Activated CD8-positive, alpha-beta memory T cell treated with anti-CD3 and anti-CD28 coated beads, Interleukin-2, amount 10 ng/mL, durations not matched to agents 7 days and 5 days (primary cell): ENCODE measurements around the gene CYB5D1. TPM values are rescaled to one million over a fixed set of nuclear protein-coding genes. Genes with fewer than 3 reads are reported as not detected.

Source experiments
- ATAC-seq: fragments of 150-1000 bp; cut with Tn5 transposase; one replicate; pipeline ENCODE4 v1.10.0; 2021; ENCODE audit warnings: moderate library complexity
- CTCF ChIA-PET: fragments of 350-600 bp; sonication (Branson Sonifier 250); formaldehyde crosslinking; loops from one replicate; lab custom pipeline; 2021; ENCODE audit warnings: antibody characterized with exemption; lab: Charles Lee
- DNase-seq: peaks from one replicate; pipeline ENCODE4 v3.0.0-alpha.2; 2020
- H3K27ac Mint-ChIP-seq: one replicate; pipeline ENCODE4 v1.8.0; 2021; ENCODE audit warnings: mild to moderate bottlenecking, mixed read lengths
- H3K27me3 Mint-ChIP-seq: one replicate; pipeline ENCODE4 v1.8.0; 2021; ENCODE audit warnings: mixed read lengths
- H3K36me3 Mint-ChIP-seq: one replicate; pipeline ENCODE4 v1.8.0; 2021; ENCODE audit warnings: mild to moderate bottlenecking, mixed read lengths
- H3K4me1 Mint-ChIP-seq: one replicate; pipeline ENCODE4 v1.8.0; 2021; ENCODE audit warnings: mixed read lengths
- H3K4me3 Mint-ChIP-seq: one replicate; pipeline ENCODE4 v1.8.0; 2021; ENCODE audit warnings: mild to moderate bottlenecking, moderate library complexity, mixed read lengths
- H3K9me3 Mint-ChIP-seq: one replicate; pipeline ENCODE4 v1.8.0; 2022; ENCODE audit warnings: low read depth, mixed read lengths
- total RNA-seq, 2 experiments: library from RNA; stranded (reverse); gene quantifications; one replicate each; pipeline ENCODE4 v1.2.3, GENCODE V29; 2021

Gene CYB5D1
- total RNA-seq, 2 experiments from 2014 or later, result 6.4 to 8.2 TPM

DNA sequence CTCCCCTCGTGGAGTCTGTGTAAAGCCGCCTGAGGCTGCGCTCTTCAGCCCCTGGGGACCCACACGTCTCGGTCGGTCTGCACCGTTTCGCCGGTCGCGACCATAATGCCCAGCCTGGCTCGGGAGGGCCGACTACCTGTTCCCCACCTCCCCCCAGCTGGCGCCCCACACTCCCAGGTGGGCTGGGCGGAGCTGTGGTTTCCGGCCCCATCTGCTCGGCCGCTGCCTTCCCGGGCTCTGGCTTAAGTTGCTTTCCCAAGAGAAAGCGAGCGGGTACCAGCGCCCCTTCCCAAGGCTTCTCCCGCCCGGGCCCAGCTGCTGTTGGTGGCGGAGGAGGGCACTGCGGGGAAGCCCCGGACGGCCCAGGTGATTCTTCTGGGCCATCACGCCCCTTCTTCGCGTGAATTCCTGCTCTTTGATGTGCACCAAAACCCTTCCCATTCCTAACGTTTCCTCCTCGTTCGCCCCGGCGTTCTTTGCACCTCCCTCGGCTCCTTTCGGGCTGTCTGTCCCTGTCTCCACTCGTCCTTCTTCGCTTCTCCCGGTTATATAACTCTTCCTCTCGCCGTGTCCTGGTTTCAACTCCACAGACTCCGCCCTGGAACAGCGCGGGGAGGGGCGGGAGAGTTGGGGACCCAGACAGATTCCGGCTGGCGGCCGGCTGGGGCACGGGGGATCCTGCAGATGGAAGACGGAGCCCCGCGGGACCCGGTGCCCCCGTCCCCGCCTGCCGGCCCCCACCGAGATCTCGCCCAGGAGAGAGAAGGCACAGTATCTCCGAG is 21.8 kb upstream of the CYB5D1 start:
- Mint-ChIP-seq H3K27me3 (peaks cover 13% of the 10 kb centered on the region), H3K4me1 (peaks cover 56% of the 10 kb centered on the region), H3K36me3 (no peaks in the 10 kb centered on the region), H3K9me3 (no peaks in the 10 kb centered on the region), H3K4me3 (peak overlapping the region; percentile 77), H3K27ac (peak overlapping the region; percentile 58)
- no peak for DNase-seq
- CTCF ChIA-PET, result interaction anchor here (0.9 to 6.5 kb wide), 23 partner anchors 9 to 238 kb away, joined by 3 to 85 read pairs (median 7); partner anchors contain the start of genes CNTROB, CYB5D1, NAA38 and TRAPPC1
- no peak for ATAC-seq

DNA sequence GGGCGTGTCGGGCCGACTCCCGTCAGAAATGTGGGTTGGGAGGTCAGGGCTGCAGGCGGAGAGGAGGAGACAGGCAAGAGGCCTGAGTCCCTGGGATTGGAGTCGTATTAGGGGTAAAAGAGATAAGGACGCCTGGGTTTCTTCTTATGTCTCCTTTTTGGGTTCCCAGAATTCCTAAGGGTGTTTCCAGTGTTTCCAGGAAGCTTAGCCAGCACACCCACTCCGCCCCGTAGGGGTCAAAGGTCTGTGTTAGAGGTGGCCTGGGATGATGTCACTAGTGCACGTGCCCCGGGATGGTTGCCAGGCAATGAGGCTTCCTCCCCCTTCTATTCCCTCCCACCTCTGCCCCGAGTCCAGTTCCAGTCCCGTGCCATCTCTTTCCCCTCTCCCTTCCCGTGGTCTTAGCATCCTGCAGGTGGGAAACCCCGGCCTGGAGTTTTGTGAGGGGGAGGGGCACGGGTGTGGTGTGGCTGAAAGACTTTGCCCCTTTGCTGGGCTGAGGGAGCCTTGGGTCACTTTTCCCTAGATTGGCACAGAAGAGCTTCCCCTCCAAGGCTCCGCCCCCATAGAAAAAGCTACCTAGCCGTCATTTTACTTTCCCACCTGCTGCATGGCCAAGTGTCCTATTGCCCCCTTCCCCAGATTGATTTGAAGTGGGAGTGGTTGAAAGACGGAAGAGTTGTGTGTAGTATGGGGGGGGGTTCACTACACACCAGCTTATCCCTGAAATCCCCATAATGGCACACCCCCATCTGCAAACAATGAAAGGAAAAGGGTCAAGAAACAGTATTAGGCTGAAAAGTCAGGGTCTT is 21.0 kb upstream of the CYB5D1 start:
- peaks cover 9% of the 10 kb centered on the region for H3K27me3 Mint-ChIP-seq
- ATAC-seq (no peak), DNase-seq (peak; percentile 73)
- no peaks in the 10 kb centered on the region for H3K9me3 Mint-ChIP-seq
- H3K27ac Mint-ChIP-seq, result peak overlapping the region; percentile 50
- CTCF ChIA-PET, result interaction anchor here (0.6 to 6.5 kb wide), 8 partner anchors 8 to 153 kb away, joined by 3 to 85 read pairs (median 9); no protein-coding TSS in a partner anchor
- H3K36me3 Mint-ChIP-seq, result no peaks in the 10 kb centered on the region
- peaks cover 61% of the 10 kb centered on the region for H3K4me1 Mint-ChIP-seq
- H3K4me3 Mint-ChIP-seq, result peak overlapping the region; percentile 77

DNA sequence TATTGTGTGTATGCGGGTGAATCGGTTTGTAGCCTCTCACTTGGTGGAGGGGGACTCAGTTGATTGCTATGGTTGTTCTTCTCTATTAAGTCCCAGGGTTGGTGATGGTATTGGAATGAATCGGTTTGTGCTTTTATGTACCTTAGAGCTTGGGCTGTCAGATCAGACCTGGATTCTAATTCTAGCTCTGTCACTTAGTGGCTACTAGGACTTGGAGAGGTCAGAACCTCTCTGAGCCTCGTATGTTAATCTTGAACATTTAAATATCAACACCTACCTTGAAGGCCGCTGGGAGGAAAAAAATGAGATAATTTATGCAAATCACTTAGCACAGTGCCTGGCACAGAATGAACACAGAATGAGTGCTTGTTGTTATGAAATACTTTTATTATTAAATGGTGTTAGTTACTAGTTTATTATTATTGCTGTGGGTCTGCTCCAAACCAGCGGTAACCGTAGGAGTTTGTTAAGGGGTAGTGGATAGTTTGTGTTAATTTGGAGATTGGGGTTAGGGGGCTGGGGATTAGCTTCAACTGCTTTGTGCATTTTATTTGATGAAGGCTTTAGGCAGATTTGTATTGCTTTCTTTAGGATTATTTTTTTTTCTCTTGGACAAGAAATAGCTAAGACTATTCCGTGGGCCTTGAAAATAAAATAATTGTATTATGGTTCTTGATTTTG is 20.3 kb upstream of the CYB5D1 start:
- Mint-ChIP-seq H3K27ac (peak overlapping the region; percentile 50), H3K36me3 (no peaks in the 10 kb centered on the region), H3K27me3 (peaks cover 7% of the 10 kb centered on the region), H3K9me3 (no peaks in the 10 kb centered on the region), H3K4me1 (peaks cover 61% of the 10 kb centered on the region), H3K4me3 (peak overlapping the region; percentile 77)
- DNase-seq (no peak), ATAC-seq (no peak)
- CTCF ChIA-PET, result interaction anchor here (0.6 to 2.2 kb wide), 9 partner anchors 13 to 242 kb away, joined by 3 to 10 read pairs (median 4); partner anchors contain the start of genes CYB5D1 and NAA38

GRCh38 chr17:7838090-7839075 is 19.4 kb upstream of the CYB5D1 start:
- H3K27me3 Mint-ChIP-seq, result peaks cover 2% of the 10 kb centered on the region
- ATAC-seq (no peak), DNase-seq (no peak)
- CTCF ChIA-PET, result interaction anchor here (0.9 to 2.2 kb wide), 8 partner anchors 12 to 281 kb away, joined by 3 to 10 read pairs (median 4); partner anchors contain the start of genes CYB5D1 and NAA38
- H3K36me3 Mint-ChIP-seq, result no peaks in the 10 kb centered on the region
- no peaks in the 10 kb centered on the region for H3K9me3 Mint-ChIP-seq
- peak overlapping the region; percentile 77 for H3K4me3 Mint-ChIP-seq
- H3K4me1 Mint-ChIP-seq, result peaks cover 56% of the 10 kb centered on the region
- H3K27ac Mint-ChIP-seq, result peak overlapping the region; percentile 58

DNA sequence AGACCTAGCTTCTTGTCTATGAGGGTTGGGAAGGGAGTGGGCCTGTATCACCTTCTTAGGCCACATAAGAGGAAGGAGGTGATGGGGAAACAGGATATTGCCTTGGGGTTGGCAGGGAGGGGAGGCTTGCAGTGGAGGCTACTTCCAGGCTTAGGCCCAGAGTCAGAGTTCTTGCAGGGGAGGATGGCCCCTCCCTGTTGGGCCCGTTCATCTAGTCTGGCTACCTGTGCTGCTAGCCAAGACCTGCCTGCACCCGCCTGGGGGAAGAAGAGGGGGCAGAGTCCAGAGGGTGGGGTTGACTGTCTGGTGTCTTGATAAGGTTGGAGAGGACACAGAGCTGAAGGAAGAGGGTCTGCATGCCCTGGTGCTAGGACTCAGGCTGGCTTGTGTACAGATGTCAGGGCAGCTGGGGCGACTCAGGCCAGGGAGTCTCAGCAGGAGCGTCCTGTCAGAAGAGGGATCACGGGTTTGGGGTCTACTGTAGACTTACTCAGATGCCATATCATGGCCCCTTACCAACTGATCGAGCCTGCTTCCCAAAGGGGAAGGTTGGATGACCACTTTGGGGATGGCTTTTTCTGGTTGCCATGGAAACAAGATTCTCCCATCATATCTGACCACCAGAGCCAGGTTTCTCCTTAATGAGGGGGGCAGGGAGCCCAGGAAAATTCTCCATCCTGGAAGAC is 18.5 kb upstream of the CYB5D1 start:
- Mint-ChIP-seq H3K9me3 (no peaks in the 10 kb centered on the region), H3K4me3 (no peak overlapping the region), H3K27me3 (no peaks in the 10 kb centered on the region), H3K36me3 (no peaks in the 10 kb centered on the region), H3K4me1 (peaks cover 51% of the 10 kb centered on the region), H3K27ac (peak overlapping the region; percentile 58)
- CTCF ChIA-PET, result interaction anchor here (0.9 to 2.2 kb wide), 4 partner anchors 11 to 280 kb away, joined by 3 to 10 read pairs (median 6); partner anchors contain the start of genes CYB5D1 and NAA38
- no peak for DNase-seq
- no peak for ATAC-seq

GRCh38 chr17:7839876-7840261 is 17.9 kb upstream of the CYB5D1 start:
- no peaks in the 10 kb centered on the region for H3K36me3 Mint-ChIP-seq
- no peak for DNase-seq
- CTCF ChIA-PET, result interaction anchor here (0.8 to 2.1 kb wide), 2 partner anchors 17 to 152 kb away, joined by 3 to 7 read pairs; partner anchors contain the start of genes CYB5D1, NAA38 and WRAP53
- H3K9me3 Mint-ChIP-seq, result no peaks in the 10 kb centered on the region
- no peak overlapping the region for H3K4me3 Mint-ChIP-seq
- H3K27me3 Mint-ChIP-seq, result no peaks in the 10 kb centered on the region
- H3K4me1 Mint-ChIP-seq, result peaks cover 49% of the 10 kb centered on the region
- H3K27ac Mint-ChIP-seq, result no peak overlapping the region
- ATAC-seq, result no peak

GRCh38 chr17:7840441-7840840 is 17.4 kb upstream of the CYB5D1 start:
- Mint-ChIP-seq H3K4me1 (peaks cover 53% of the 10 kb centered on the region), H3K27me3 (no peaks in the 10 kb centered on the region), H3K27ac (no peak overlapping the region), H3K4me3 (peak overlapping the region; percentile 80), H3K9me3 (no peaks in the 10 kb centered on the region), H3K36me3 (no peaks in the 10 kb centered on the region)
- CTCF ChIA-PET, result interaction anchor here (0.8 to 1.2 kb wide), 3 partner anchors 9 to 152 kb away, joined by 3 to 4 read pairs (median 3); partner anchors contain the start of genes NAA38 and WRAP53
- DNase-seq (no peak), ATAC-seq (no peak)

DNA sequence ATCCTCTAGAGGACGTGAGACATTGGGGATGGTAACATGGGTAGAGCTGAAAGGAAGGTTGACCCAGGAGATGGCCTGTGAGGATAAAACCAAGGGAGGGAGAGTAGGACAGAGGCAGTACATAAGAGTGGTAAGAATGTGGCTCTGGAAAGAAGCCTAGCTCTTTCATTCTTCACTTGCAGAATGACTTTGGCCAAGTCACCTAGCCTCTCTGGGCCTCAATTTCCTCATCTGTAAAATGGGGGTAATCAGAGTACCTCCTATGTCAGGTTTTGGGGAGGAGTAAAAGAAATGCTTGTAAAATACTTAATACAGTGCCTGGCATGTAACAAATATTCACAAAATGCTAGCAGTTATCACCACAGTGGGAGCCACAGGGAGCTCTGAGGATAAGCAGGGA is 16.9 kb upstream of the CYB5D1 start:
- Mint-ChIP-seq H3K27me3 (no peaks in the 10 kb centered on the region), H3K4me1 (peaks cover 56% of the 10 kb centered on the region), H3K4me3 (peak overlapping the region; percentile 80), H3K27ac (peak overlapping the region; percentile 69), H3K36me3 (no peaks in the 10 kb centered on the region), H3K9me3 (no peaks in the 10 kb centered on the region)
- DNase-seq (no peak), ATAC-seq (no peak)
- CTCF ChIA-PET, result interaction anchor here (0.8 to 1.2 kb wide), 3 partner anchors 9 to 153 kb away, joined by 3 to 4 read pairs (median 3); partner anchors contain the start of genes NAA38 and WRAP53

DNA sequence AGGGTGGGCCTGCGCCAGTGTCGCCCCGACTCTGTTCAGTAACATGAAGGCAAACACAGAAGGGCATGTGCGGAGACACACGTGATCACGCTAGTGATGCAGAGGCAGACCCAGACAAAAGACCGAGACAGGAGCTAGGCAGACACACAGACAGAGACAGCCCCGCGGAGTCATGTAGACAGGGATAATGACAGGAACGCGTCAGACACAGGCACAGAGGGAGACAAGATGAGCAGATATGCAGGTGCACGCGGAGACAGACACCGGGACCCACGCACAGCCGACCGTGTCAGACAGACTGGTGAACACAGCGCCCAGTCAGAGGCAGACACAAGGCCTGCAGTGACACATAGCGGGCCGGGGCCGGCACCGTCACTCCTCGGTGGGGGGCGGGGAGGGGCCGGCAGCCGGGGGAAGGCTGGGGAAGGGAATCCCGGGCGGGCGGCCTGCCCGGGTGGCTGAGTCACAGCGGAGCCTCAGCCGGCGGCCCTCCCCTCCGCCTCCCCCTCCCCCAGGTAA is 16.3 kb upstream of the CYB5D1 start:
- Mint-ChIP-seq H3K4me1 (peaks cover 54% of the 10 kb centered on the region), H3K27ac (peak overlapping the region; percentile 69), H3K36me3 (no peaks in the 10 kb centered on the region), H3K4me3 (peak overlapping the region; percentile 80), H3K9me3 (no peaks in the 10 kb centered on the region), H3K27me3 (no peaks in the 10 kb centered on the region)
- ATAC-seq (peak; percentile 10), DNase-seq (peak; percentile 85)
- CTCF ChIA-PET, result interaction anchor here (1.0 to 2.1 kb wide), 5 partner anchors 15 to 147 kb away, joined by 3 to 9 read pairs (median 4); partner anchors contain the start of genes CNTROB, NAA38 and TRAPPC1

GRCh38 chr17:7841915-7842379 is 15.9 kb upstream of the CYB5D1 start:
- peak; percentile 16 for ATAC-seq
- Mint-ChIP-seq H3K4me1 (peaks cover 50% of the 10 kb centered on the region), H3K9me3 (no peaks in the 10 kb centered on the region)

More at GRCh38 chr17:7841915-7842379, 15.9 kb upstream of the CYB5D1 start:
- peak overlapping the region; percentile 80 for H3K4me3 Mint-ChIP-seq
- no peaks in the 10 kb centered on the region for H3K36me3 Mint-ChIP-seq
- CTCF ChIA-PET, result interaction anchor here (1.0 to 6.7 kb wide), 5 partner anchors 9 to 147 kb away, joined by 3 to 85 read pairs (median 5); partner anchors contain the start of genes CNTROB, KDM6B, NAA38 and TRAPPC1
- peak; percentile 90 for DNase-seq
- H3K27me3 Mint-ChIP-seq, result no peaks in the 10 kb centered on the region
- peak overlapping the region; percentile 99 for H3K27ac Mint-ChIP-seq
